K562 (cell line): Measurements from ENCODE around the gene IRX1. TPM values are rescaled to one million over a fixed set of nuclear protein-coding genes. Genes with fewer than 3 reads are reported as not detected.

Experiments
- ATAC-seq: fragments of 200-7000 bp; cut with Tn5 transposase; 3 replicates; pipeline ENCODE4 v1.9.1; 2020; ENCODE audit warnings: moderate library complexity
- BruUV-seq: library from RNA; stranded (reverse); fragments of 400-500 nt; replicated peaks from 2 replicates; lab custom pipeline; 2021; lab: Mats Ljungman, UMichigan
- CTCF ChIA-PET: fragments of 300-600 bp; formaldehyde crosslinking; extraction: SDS; loops from one replicate; lab custom pipeline; 2021; ENCODE audit warnings: low intra/inter-chr PET ratio; lab: Yijun Ruan, JAX
- POLR2A ChIA-PET: fragments of 300-600, 350-650 bp; sonication (Branson Sonifier 250); formaldehyde crosslinking; extraction: SDS; loops from one replicate; lab custom pipeline; 2021; ENCODE audit warnings: antibody characterized with exemption, inconsistent platforms; lab: Yijun Ruan, JAX
- DNase-seq, 4 experiments: peaks; one replicate each; pipeline versions ENCODE4 v3.0.0 to v3.0.0-alpha.2; 2011 to 2018; ENCODE audit warnings: low spot score in 3 of 4, mixed read lengths in 3 of 4; ENCODE audit errors: extremely low read depth in 1 of 4
- FAIRE-seq: peaks from 2 replicates; lab custom pipeline; 2011; peaks lifted over from hg19 to GRCh38; lab: Jason Lieb, UNC
- H2AFZ ChIP-seq: 2 replicates; pipeline ENCODE4 v1.6.0; 2011; ENCODE audit warnings: low read depth, low read length, control low read depth, inconsistent platforms
- H3K27ac ChIP-seq: fragments of 200-600 bp; 3 replicates; pipeline ENCODE4 v1.8.0; 2011; ENCODE audit warnings: low read depth, mild to moderate bottlenecking, control low read depth, inconsistent platforms, low read length, moderate library complexity, mixed read lengths; ENCODE audit errors: extremely low read depth
- H3K27me3 ChIP-seq, 2 experiments: fragments of 300-600 bp in 1 of 2; 2 replicates in 1 of 2; 3 replicates in 1 of 2; pipeline versions ENCODE4 v1.6.0 to v1.8.0; 2011; ENCODE audit warnings: inconsistent platforms in 2 of 2, low read length in 2 of 2, mild to moderate bottlenecking in 1 of 2, mixed read lengths in 1 of 2, moderate library complexity in 1 of 2; ENCODE audit not compliant: control insufficient read depth in 2 of 2, insufficient read depth in 2 of 2
- H3K36me3 ChIP-seq: fragments of 300-600 bp; 3 replicates; pipeline ENCODE4 v1.8.0; 2011; ENCODE audit warnings: mild to moderate bottlenecking, low read length, inconsistent platforms; ENCODE audit not compliant: control insufficient read depth, insufficient read depth
- H3K4me1 ChIP-seq, 2 experiments: fragments of 200-600 bp in 1 of 2; replicated peaks in 1 of 2; 2 replicates in 1 of 2; 3 replicates in 1 of 2; pipeline versions ENCODE4 v1.5.1 to v1.8.0; 2011; ENCODE audit warnings: inconsistent platforms in 2 of 2, low read length in 2 of 2, mild to moderate bottlenecking in 1 of 2, mixed read lengths in 1 of 2, moderate library complexity in 1 of 2; ENCODE audit not compliant: control insufficient read depth in 2 of 2, insufficient read depth in 2 of 2
- H3K4me2 ChIP-seq: 2 replicates; pipeline ENCODE4 v1.6.1; 2011; ENCODE audit warnings: low read length, control low read depth, inconsistent platforms, mixed read lengths; ENCODE audit not compliant: insufficient read depth
- H3K4me3 ChIP-seq: fragments of 200-600 bp; sonication (generic), shearing (Covaris generic); 2 replicates; pipeline ENCODE4 v1.5.1; 2016; ENCODE audit warnings: control low read depth, inconsistent platforms
- H3K79me2 ChIP-seq: fragments of 200-600 bp; 3 replicates; pipeline ENCODE4 v1.8.0; 2011; ENCODE audit warnings: low read length, inconsistent platforms; ENCODE audit not compliant: control insufficient read depth, insufficient read depth
- H3K9ac ChIP-seq, 2 experiments: 2 replicates each; pipeline versions ENCODE4 v1.6.0 to v1.6.1; 2011; ENCODE audit warnings: low read depth in 2 of 2, low read length in 2 of 2, control low read depth in 1 of 2, inconsistent platforms in 1 of 2, mild to moderate bottlenecking in 1 of 2, mixed read lengths in 1 of 2; ENCODE audit not compliant: insufficient read depth in 1 of 2
- H3K9me1 ChIP-seq: one replicate; pipeline ENCODE4 v1.6.0; 2011; ENCODE audit warnings: inconsistent platforms, mild to moderate bottlenecking, low read length, moderate library complexity; ENCODE audit not compliant: control insufficient read depth, insufficient read depth
- H3K9me3 ChIP-seq: replicated peaks from 2 replicates; pipeline ENCODE4 v1.5.1; 2011; ENCODE audit warnings: low read depth, low read length, inconsistent platforms; ENCODE audit not compliant: control insufficient read depth, insufficient read depth
- H4K20me1 ChIP-seq: replicated peaks from 2 replicates; pipeline ENCODE4 v1.6.1; 2011; ENCODE audit warnings: low read length, inconsistent platforms, mixed read lengths; ENCODE audit not compliant: control insufficient read depth, insufficient read depth
- CEBPG ChIP-seq, 3 experiments: fragments of 200-800 bp in 1 of 3; sonication (Bioruptor generic) in 1 of 3; sonication (generic) in 1 of 3; formaldehyde crosslinking in 1 of 3; IDR thresholded peaks in 2 of 3; conservative IDR thresholded peaks in 1 of 3; 2 replicates each; pipeline versions ENCODE4 v1.6.1 to v1.8.0; 2016 to 2022; ENCODE audit warnings: missing compliant biosample characterization in 2 of 3, missing genetic modification characterization in 2 of 3, mild to moderate bottlenecking in 1 of 3, missing genetic modification reagents in 1 of 3
- CUX1 ChIP-seq: fragments of 200-800 bp; sonication (Bioruptor generic); IDR thresholded peaks from 2 replicates; pipeline ENCODE4 v1.6.1; 2016; ENCODE audit warnings: missing genetic modification characterization, missing compliant biosample characterization
- E2F1 ChIP-seq: sonication (generic); formaldehyde crosslinking; IDR thresholded peaks from 2 replicates; pipeline ENCODE4 v1.8.1; 2023; ENCODE audit warnings: mild to moderate bottlenecking, missing genetic modification reagents, moderate library complexity
- FIP1L1 ChIP-seq: fragments of 200-400 bp; formaldehyde crosslinking; IDR thresholded peaks from 2 replicates; pipeline ENCODE4 v1.6.1; 2018; ENCODE audit warnings: mild to moderate bottlenecking, low read depth, low read length; ENCODE audit not compliant: poor library complexity, severe bottlenecking
- FOXK1 ChIP-seq: sonication (generic); formaldehyde crosslinking; IDR thresholded peaks from 2 replicates; pipeline ENCODE4 v1.8.0; 2022; ENCODE audit warnings: missing genetic modification reagents, mild to moderate bottlenecking, borderline replicate concordance
- KLF6 ChIP-seq: fragments of 250-450 bp; sonication (Bioruptor Pico); IDR thresholded peaks from 2 replicates; pipeline ENCODE4 v1.4.0; 2020; ENCODE audit warnings: mild to moderate bottlenecking, moderate library complexity, borderline replicate concordance
- MXD1 ChIP-seq: fragments of 250-450 bp; sonication (Bioruptor Pico); IDR thresholded peaks from 2 replicates; pipeline ENCODE4 v1.8.0; 2021; ENCODE audit warnings: borderline replicate concordance, mild to moderate bottlenecking, moderate library complexity; ENCODE audit not compliant: poor library complexity, severe bottlenecking
- OTX1 ChIP-seq: fragments of 450-650 bp; formaldehyde crosslinking; IDR thresholded peaks from 2 replicates; pipeline ENCODE4 v1.4.0; 2022; ENCODE audit warnings: mild to moderate bottlenecking
- RBM17 ChIP-seq: fragments of 200-400 bp; formaldehyde crosslinking; IDR thresholded peaks from 2 replicates; pipeline ENCODE4 v1.6.1; 2017; ENCODE audit warnings: low read depth, mild to moderate bottlenecking, low read length, borderline replicate concordance
- TCFL5 ChIP-seq: fragments of 250-450 bp; sonication (Bioruptor Pico); conservative IDR thresholded peaks from 2 replicates; pipeline ENCODE4 v1.6.1; 2021; ENCODE audit warnings: mild to moderate bottlenecking, moderate library complexity, matching md5 sums
- U2AF1 ChIP-seq: fragments of 200-400 bp; formaldehyde crosslinking; optimal IDR thresholded peaks from 2 replicates; pipeline ENCODE3; 2017; ENCODE audit warnings: mild to moderate bottlenecking, low read depth, low read length, moderate library complexity
- ZKSCAN8 ChIP-seq: fragments of 200-800 bp; sonication (Bioruptor generic); IDR thresholded peaks from 2 replicates; pipeline ENCODE4 v1.6.1; 2016; ENCODE audit warnings: missing genetic modification characterization, missing compliant biosample characterization
- ZNF253 ChIP-seq: fragments of 250-450 bp; sonication (Bioruptor Pico); conservative IDR thresholded peaks from 2 replicates; pipeline ENCODE4 v1.6.1; 2021; ENCODE audit warnings: mild to moderate bottlenecking
- ZNF347 ChIP-seq: fragments of 450-650 bp; formaldehyde crosslinking; IDR thresholded peaks from 2 replicates; pipeline ENCODE4 v1.4.0; 2020; ENCODE audit warnings: low read depth, mild to moderate bottlenecking, moderate library complexity
- ZNF354B ChIP-seq: fragments of 250-450 bp; sonication (Bioruptor Pico); IDR thresholded peaks from 2 replicates; pipeline ENCODE4 v1.4.0; 2020
- ZNF668 ChIP-seq: fragments of 250-450 bp; sonication (Bioruptor Pico); IDR thresholded peaks from 2 replicates; pipeline ENCODE4 v1.8.0; 2022; ENCODE audit warnings: mild to moderate bottlenecking, inconsistent platforms
- WGBS: fragments of 100-300 bp; shearing (Covaris generic); methylation state at CpG from one replicate; pipeline ENCODE4 v1.1.6; 2016; ENCODE audit warnings: low coverage, mixed read lengths; ENCODE audit not compliant: insufficient coverage; ENCODE audit errors: missing lambda C conversion rate; 5-methylcytosine and 5-hydroxymethylcytosine counted together
- in situ Hi-C: fragments of 300-500 bp; cut with MboI; formaldehyde crosslinking; loops from 4 replicates; pipeline ENCODE4 v1.15.0; 2018; ENCODE audit warnings: inconsistent platforms, mixed read lengths
- intact Hi-C: fragments of 100-400 bp; cut with micrococcal nuclease; formaldehyde crosslinking; loops from 2 replicates; pipeline ENCODE4 v1.14.2; 2022
- polyA plus RNA-seq, 8 experiments: library from polyadenylated mRNA; depleted of rRNA in 4 of 8; stranded (reverse) in 5 of 8; unstranded in 3 of 8; fragments of >200 nt; fragmentation: Nextera tagmentation in 2 of 8; fragmentation: Illumina TruSeq in 1 of 8; extraction: Ambion mirVana in 2 of 8; extraction: Trizol in 1 of 8; gene quantifications; 2 replicates each; pipeline versions ENCODE4 v1.2.1 to v1.2.3, GENCODE V29; 2011 to 2014; ENCODE audit warnings: inconsistent platforms in 1 of 8, missing spikeins in 1 of 8
- total RNA-seq, 7 experiments: library from RNA; depleted of rRNA in 6 of 7; stranded (reverse); fragments of >200 nt in 6 of 7; fragmentation: Illumina TruSeq in 2 of 7; extraction: Trizol in 2 of 7; gene quantifications; 2 replicates each; pipeline versions ENCODE4 v1.2.1 to v1.2.3, GENCODE V29; 2011 to 2021; ENCODE audit warnings: low replicate concordance in 1 of 7

The IRX1 gene
- total and polyA plus RNA-seq, 9 of the 15 experiments (the other 6 are each of a cell fraction or from before 2014, with no cell fraction given): not detected

GRCh38 chr5:3615217-3615616 is 19.6 kb downstream of the IRX1 start:
- no peaks in the 10 kb centered on the region for H3K79me2 ChIP-seq
- H3K36me3 ChIP-seq: no peaks in the 10 kb centered on the region
- H3K4me1 ChIP-seq: no peaks in the 10 kb centered on the region
- WGBS: 0% methylated on average over 2 of the region's 2 CpGs
- no peaks in the 10 kb centered on the region for H4K20me1 ChIP-seq
- no peak overlapping the region for H3K4me2 ChIP-seq
- peaks cover 0 to 8% of the 10 kb centered on the region in 2 experiments; a peak in 1 of 5 replicates for H3K27me3 ChIP-seq
- H2AFZ ChIP-seq: no peak overlapping the region
- no peak overlapping the region for H3K9ac ChIP-seq
- in situ Hi-C loops: no loop called here
- DNase-seq (no peak), ATAC-seq (no peak), FAIRE-seq (no peak)
- POLR2A ChIA-PET: no interaction called here
- H3K9me3 ChIP-seq: no peaks in the 10 kb centered on the region
- CTCF ChIA-PET: no interaction called here
- no TSS peak for BruUV-seq
- no peak overlapping the region for H3K4me3 ChIP-seq
- peaks cover 5% of the 10 kb centered on the region for H3K9me1 ChIP-seq
- intact Hi-C loops: no loop called here
- no peak overlapping the region for H3K27ac ChIP-seq
- TF ChIP-seq ZKSCAN8 (no peak), RBM17 (no peak), ZNF253 (no peak), TCFL5 (no peak), FIP1L1 (no peak), E2F1 (CRISPR knock-in tag) (no peak), ZNF668 (CRISPR knock-in tag) (no peak), FOXK1 (CRISPR knock-in tag) (no peak), ZNF354B (CRISPR knock-in tag) (no peak), OTX1 (CRISPR knock-in tag) (no peak), CUX1 (no peak), MXD1 (CRISPR knock-in tag) (no peak), CEBPG (CRISPR knock-in tag; IDR thresholded peaks at IDR 0.05) (no peak), CEBPG (tag; conservative IDR thresholded peaks at IDR 0.05 in 1 of 2, IDR thresholded peaks at IDR 0.05 in 1 of 2) (no peak), ZNF347 (CRISPR knock-in tag) (no peak), U2AF1 (no peak), KLF6 (CRISPR knock-in tag) (no peak)
